ENCODE results near the gene PIGR. TPM values are rescaled to one million over a fixed set of nuclear protein-coding genes. Genes with fewer than 3 reads are reported as not detected.
A peak's percentile ranks its signal among the peaks of the same experiment; 100 is the strongest.

PIGR gene
- total and polyA plus RNA-seq, 10 of the 15 experiments (the other 5 are each of a cell fraction or from before 2014, with no cell fraction given), result 0.96 to 7.6 (median 1.8) TPM

GRCh38 chr1:206967096-206967849, 21.0 kb upstream of the PIGR start (continued):
- TF ChIP-seq CBFB (IDR thresholded peaks at IDR 0.05; ENCODE audit: low read depth) (0 out of 2 replicates have a peak, but pooled peaks have one; percentile 36), MYC (IDR thresholded peaks at IDR 0.05; ENCODE audit: insufficient read depth, insufficient read length, insufficient replicate concordance, low read length, severe bottlenecking) (no peak), RUNX3 (IDR thresholded peaks at IDR 0.05; ENCODE audit: low read length) (peak; percentile 95), ZNF207 (IDR thresholded peaks at IDR 0.05; ENCODE audit: borderline replicate concordance) (no peak), EP300 (IDR thresholded peaks at IDR 0.05; ENCODE audit: borderline replicate concordance in 1 of 2, control insufficient read depth in 1 of 2, low read depth in 2 of 2, low read length in 2 of 2) (0 out of 4 replicates have a peak, but pooled peaks of 1 of the 2 experiments have one; percentile 32), SRF (IDR thresholded peaks at IDR 0.05; ENCODE audit: low read depth in 2 of 2, low read length in 2 of 2) (no peak), ATF7 (IDR thresholded peaks at IDR 0.05; ENCODE audit: low read depth) (peak; percentile 34; the same call in 1 of the 2 replicates), BMI1 (IDR thresholded peaks at IDR 0.05; ENCODE audit: borderline replicate concordance) (no peak), ZNF217 (IDR thresholded peaks at IDR 0.05) (peak; percentile 39; the same call in 1 of the 2 replicates), ZNF274 (IDR thresholded peaks at IDR 0.05; ENCODE audit: insufficient read depth, insufficient read length) (no peak)

GRCh38 chr1:206965781-206966180, 19.5 kb upstream of the PIGR start:
- Histone ChIP-seq H3K79me2 (ENCODE audit: control insufficient read depth, insufficient read depth, low read length) (no peaks in the 10 kb centered on the region), H3K9me3 (replicated peaks; ENCODE audit: control insufficient read depth, insufficient read depth, low read length) (no peaks in the 10 kb centered on the region), H3K4me3 (no peak overlapping the region), H3K4me2 (ENCODE audit: control insufficient read depth, insufficient read depth) (no peak overlapping the region), H3K9ac (ENCODE audit: control insufficient read depth, insufficient read depth, low read length) (no peak overlapping the region), H3K27ac (ENCODE audit: control insufficient read depth, insufficient read depth) (no peak overlapping the region), H3K36me3 (ENCODE audit: control insufficient read depth in 2 of 2, insufficient read depth in 2 of 2, low read length in 1 of 2) (no peaks in the 10 kb centered on the region), H4K20me1 (ENCODE audit: control insufficient read depth, insufficient read depth) (no peaks in the 10 kb centered on the region), H3K27me3 (replicated peaks in 1 of 2; ENCODE audit: control insufficient read depth in 2 of 2, insufficient read depth in 2 of 2, low read length in 1 of 2) (no peaks in the 10 kb centered on the region), H2AFZ (ENCODE audit: control insufficient read depth, low read depth, low read length) (no peak overlapping the region), H3K4me1 (ENCODE audit: control insufficient read depth, insufficient read depth, low read length) (peaks cover 31% of the 10 kb centered on the region)
- BruUV-seq (replicated peaks), result no TSS peak
- 96% methylated on average over 2 of the region's 2 CpGs for WGBS (ENCODE audit: insufficient coverage, insufficient replicate concordance, low lambda C conversion rate, missing lambda C conversion rate)
- ChIA-PET SMC1A (ENCODE audit: uncharacterized antibody, unreplicated experiment) (interaction anchor here (0.9 to 1.2 kb wide), 5 partner anchors 11 to 53 kb away, joined by 3 to 6 read pairs (median 4); no protein-coding TSS in a partner anchor), RAD21 (ENCODE audit: unreplicated experiment) (interaction anchor here (0.6 to 2.8 kb wide), 6 partner anchors 10 to 482 kb away, joined by 3 to 17 read pairs (median 4); no protein-coding TSS in a partner anchor), CTCF (interaction anchor here (1.0 to 9.8 kb wide), 7 partner anchors 10 to 356 kb away, joined by 3 to 136 read pairs (median 6); no protein-coding TSS in a partner anchor), POLR2A (interaction anchor here (1.0 to 1.3 kb wide), 3 partner anchors 10 to 44 kb away, joined by 4 read pairs; partner anchors contain the start of gene FCMR)
- FAIRE-seq (no peak), DNase-seq (ENCODE audit: low read depth, low spot score) (no peak), ATAC-seq (no peak)
- intact Hi-C loops (cut with micrococcal nuclease; ENCODE audit: unreplicated experiment), result no loop called here
- in situ Hi-C loops (cut with MboI), result no loop called here
- TF ChIP-seq HDAC2 (IDR thresholded peaks at IDR 0.05) (no peak), ATF7 (IDR thresholded peaks at IDR 0.05; ENCODE audit: low read depth) (no peak), SIN3A (IDR thresholded peaks at IDR 0.05; ENCODE audit: low read depth, low read length) (no peak), SPI1 (IDR thresholded peaks at IDR 0.05; ENCODE audit: borderline replicate concordance, insufficient read depth, low read depth, low read length) (no peak), NRF1 (conservative IDR thresholded peaks at IDR 0.05; ENCODE audit: low read depth, low read length) (no peak), FOXK2 (IDR thresholded peaks at IDR 0.05) (no peak), SMAD5 (IDR thresholded peaks at IDR 0.05; ENCODE audit: low read depth) (no peak), NBN (IDR thresholded peaks at IDR 0.05) (no peak), RB1 (IDR thresholded peaks at IDR 0.05; ENCODE audit: borderline replicate concordance) (no peak), CHD4 (IDR thresholded peaks at IDR 0.05) (no peak), SKIL (IDR thresholded peaks at IDR 0.05; ENCODE audit: low read depth, poor library complexity, severe bottlenecking) (no peak), ZNF217 (IDR thresholded peaks at IDR 0.05) (no peak), FOXM1 (IDR thresholded peaks at IDR 0.05; ENCODE audit: low read depth, low read length) (no peak), SMC3 (IDR thresholded peaks at IDR 0.05; ENCODE audit: borderline replicate concordance, low read length) (no peak), NR2F1 (conservative IDR thresholded peaks at IDR 0.05) (no peak), ZNF622 (IDR thresholded peaks at IDR 0.05) (no peak)
